T-helper 1 cell (primary cell): ENCODE results near the gene PPP6R2.
"Not testable (repeated sequence)": the region's sequence is repeated elsewhere in the genome, so short reads cannot be mapped to it uniquely, and the experiment has no call there.

ENCODE experiments used
- DNase-seq, 5 donors: peaks; one replicate each; pipeline ENCODE4 v3.0.0-alpha.2; 2012 to 2020

Gene PPP6R2

DNA sequence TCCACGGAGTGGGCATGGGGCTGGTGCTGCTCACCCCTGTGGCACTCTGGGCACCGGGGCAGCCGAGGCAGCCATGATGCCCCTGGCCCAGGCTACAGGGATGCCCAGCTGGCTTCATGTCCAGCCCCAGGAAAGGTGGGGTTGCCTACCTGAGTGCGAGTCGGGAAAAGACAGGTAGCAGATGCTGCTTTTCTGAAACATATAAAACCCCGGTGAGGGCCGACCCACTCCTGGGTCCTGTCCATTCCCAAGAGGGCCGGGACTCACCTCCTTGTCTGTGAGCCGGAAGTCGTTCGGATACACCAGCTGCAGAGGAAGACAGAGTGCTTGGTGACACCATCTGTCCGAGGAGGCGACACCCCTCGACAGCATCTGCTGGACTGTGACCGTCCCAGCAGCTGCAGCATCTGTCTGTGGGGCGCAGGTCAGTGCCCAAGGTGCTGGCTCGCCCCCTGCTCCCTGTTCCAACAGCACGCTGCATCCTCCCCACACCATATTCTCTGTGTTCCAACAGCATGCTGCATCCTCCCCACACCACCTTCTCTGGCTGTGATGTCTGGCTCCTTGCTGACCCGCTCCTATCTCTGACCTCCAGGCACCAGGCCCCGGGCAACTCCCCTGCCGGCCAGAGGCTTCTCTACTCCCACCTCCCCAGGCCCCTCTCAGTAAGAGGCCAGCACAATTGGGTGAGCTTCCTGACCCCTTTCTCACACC is 24.3 kb upstream of the PPP6R2 start:
- no peak for DNase-seq

DNA sequence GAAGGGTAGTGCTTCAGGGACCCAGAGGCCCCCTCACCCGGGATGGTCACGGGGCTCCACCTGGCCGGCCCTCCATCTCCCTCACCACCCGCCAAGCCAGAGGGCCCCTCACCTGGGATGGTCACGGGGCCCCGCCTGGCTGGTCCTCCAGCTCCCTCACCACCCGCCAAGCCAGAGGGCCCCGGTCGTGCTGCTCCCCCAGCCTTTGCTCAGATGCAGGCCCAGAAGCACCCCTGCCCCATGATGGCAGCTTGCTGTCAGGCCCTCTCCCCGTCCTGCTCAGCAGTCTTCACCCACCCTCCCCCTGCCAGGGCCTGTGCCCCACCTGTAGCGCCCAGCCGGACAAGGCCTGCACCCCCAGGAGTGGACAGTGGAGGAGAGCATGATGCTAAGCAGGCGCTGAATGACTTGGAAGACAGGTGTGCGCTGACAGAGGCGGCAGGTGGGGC is 23.6 kb upstream of the PPP6R2 start:
- no peak for DNase-seq

DNA sequence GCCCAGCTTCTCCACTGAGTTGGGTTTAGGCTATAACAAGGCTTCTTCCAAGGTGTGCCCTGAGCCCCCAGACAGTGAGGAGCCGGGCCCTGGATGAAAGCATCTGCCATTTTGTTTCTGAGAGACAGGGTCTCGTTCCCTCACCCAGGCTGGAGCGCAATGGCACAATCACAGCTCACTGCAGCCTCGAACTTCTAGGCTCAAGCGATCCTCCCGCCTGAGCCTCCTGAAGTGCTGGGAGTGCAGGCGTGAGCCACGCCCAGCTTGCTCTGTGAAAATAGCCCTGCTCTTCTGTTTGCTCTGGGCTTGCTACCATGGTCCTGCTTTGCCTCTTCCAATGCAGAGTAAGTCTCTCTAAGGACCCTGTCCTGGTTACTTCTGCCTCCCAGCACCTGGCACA is 23.0 kb upstream of the PPP6R2 start:
- no peak for DNase-seq

- DNase-seq = no peak
Measured at GRCh38 chr22:50320671-50321325, 22.3 kb upstream of the PPP6R2 start.

DNA sequence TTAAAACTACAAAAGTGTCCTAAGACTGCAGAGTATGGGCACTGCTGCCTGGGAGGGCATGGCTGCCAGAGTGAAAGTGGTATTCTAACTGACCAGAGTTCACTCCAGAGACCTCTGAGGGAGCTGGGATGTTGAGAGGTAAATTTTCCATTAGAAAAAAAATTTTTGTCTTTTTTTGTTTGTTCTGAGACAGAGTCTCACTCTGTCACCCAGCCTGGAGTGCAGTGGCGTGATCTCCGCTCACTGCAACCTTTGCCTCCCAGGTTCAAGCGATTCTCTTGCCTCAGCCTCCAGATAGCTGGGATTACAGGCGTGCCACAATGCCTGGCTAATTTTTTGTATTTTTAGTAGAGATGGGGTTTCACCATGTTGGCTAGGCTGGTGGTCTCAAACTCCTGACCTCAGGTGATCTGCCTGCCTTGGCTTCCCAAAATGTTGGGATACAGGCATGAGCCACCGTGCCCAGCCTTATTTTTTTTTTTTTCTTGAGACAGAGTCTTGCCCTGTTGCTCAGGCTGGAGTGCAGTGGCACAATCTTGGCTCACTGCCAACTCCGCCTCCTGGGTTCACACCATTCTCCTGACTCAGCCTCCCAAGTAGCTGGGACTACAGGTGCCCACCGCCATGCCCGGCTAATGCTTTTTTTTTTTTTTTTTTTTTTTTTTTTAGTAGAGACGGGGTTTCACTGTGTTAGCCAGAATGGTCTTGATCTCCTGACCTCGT is 20.6 kb upstream of the PPP6R2 start:
- not testable (repeated sequence) for DNase-seq

DNA sequence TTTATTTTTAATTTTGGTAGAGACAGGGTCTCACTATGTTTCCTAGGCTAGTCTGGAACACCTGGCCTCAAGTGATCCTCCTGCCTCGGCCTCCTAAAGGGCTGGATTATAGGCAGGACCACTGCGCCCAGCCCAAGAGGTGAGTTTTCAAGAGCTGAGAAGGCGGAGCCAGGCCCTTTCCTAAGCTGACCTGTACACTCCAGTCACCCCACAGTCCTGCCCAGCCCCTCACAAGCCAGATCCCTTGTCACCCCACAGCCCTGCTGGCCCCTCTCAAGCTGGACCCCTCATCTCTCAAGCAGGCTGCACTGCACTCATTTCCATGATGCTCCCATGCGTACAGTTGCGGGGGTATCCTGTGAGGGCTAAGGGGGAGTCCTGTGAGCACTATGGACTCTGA is 19.2 kb upstream of the PPP6R2 start:
- DNase-seq = no peak

GRCh38 chr22:50325444-50326224 is 17.5 kb upstream of the PPP6R2 start:
- DNase-seq = no peak

DNA sequence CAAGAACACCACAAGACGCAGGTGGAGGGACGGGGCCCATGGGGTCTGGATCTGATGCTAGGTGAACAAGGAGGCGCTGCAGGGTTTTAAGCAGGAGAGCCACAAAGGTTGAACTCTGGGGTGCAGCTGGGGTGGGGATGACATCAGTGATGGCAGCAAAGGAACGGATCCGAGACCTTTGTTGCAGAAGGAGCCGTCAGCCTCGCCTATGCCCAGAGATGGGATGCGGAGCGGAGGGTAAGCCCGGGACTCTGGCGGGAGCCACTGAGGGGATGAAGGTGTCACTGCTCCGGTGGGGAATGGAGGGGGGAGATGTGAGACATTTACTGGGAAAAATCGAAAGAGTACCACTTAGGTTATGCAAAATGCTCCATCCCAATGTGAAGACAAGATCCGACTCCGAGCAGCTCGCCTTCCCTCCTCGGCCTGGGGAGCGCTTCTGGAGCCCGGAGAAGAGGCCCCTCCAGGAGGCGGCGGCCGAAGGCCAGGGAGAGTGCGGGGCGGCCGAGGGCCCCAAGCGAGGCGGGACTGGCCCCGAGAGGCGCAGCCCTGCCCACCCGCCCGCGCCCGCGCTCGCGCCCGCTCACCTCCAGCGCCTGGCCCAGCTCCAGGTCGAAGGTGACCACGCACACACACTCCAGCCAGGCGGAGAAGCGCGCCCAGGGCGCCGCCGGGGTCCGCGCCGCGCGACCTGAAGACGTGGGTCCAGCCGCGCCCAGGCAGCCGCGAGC is 16.7 kb upstream of the PPP6R2 start:
- DNase-seq = no peak

DNA sequence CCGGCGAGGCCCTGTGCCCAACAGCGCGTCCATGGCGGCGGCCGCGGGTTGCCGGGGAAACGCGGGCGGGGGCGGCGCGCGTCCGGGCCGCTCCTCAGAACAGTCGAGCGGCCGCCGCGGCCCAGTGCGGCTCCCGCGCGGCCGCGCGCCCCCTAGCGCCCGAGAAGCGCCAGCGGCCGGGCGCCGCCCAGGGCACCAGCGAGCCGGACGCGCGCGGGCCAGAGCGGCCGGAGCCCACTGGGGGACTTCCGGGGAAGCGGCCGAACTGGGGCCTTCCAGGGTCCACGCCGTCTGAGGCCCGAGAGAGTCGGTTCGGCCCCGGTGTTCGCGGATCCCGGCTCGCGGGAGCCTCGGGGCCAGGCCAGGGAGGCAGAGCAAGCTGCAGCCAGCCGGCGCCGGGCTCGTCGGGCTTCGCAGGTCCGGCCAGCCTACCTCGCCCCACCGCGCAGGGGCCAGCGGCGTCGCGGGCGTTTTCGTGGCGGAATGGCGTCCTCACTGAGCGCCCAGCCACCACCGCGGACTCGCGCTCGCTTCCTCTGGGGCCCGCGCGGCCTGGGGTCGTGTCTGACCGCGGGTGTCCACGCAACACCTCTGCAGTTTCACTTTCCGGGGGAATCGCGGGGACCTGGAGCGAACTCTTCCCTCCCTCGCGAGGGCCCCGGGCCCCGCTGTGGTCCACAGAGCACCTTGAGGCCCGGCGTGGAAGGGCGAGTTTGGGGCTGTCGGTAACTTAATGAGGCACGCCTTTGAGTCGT is 16.0 kb upstream of the PPP6R2 start, which contains the start of gene DENND6B:
TSS of gene DENND6B (minus strand) at position 57 of the 755 bp plus-strand sequence. CDS start at position 33, 24 bp downstream.
- peak; percentile 47 to 70 (median 54) for DNase-seq

GRCh38 chr22:50327711-50328019 is 15.5 kb upstream of the PPP6R2 start:
- no peak for DNase-seq

DNA sequence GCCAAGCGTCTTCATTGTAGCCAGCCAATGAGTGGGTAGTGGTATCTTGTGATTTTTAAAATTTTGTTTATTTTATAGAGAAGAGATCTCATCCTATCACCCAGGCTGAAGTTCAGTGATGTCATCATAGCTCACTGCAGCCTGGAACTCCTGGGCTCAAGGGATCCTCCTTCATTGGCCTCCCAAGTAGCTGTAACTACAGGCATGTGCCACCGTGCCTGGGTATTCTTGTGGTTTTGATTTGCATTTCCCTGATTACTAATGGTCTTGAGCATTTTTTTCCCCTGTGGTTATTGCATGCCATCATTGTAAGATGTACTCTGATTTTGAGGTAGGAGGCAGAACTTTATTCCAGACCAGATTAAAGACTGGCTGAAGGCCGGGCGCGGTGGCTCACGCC is 13.9 kb upstream of the PPP6R2 start:
- no peak for DNase-seq

DNA sequence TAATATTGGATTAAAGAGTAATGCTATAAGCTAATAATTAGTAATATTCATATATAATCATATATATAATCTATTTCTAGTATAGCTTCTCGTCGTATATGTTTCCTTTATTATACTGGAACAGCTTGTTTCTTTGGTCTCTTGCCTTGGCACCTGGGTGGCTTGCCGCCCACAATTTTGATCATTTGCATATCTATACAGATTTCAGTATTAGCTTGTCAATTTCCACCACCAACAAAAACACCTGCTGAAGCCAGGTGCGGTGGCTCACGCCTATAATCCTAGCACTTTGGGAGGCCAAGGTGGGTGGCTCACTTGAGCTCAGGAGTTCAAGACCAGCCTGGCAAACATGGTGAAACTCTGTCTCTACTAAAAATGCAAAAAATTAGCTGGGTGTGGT is 8.7 kb upstream of the PPP6R2 start:
- DNase-seq = not testable (repeated sequence)

DNA sequence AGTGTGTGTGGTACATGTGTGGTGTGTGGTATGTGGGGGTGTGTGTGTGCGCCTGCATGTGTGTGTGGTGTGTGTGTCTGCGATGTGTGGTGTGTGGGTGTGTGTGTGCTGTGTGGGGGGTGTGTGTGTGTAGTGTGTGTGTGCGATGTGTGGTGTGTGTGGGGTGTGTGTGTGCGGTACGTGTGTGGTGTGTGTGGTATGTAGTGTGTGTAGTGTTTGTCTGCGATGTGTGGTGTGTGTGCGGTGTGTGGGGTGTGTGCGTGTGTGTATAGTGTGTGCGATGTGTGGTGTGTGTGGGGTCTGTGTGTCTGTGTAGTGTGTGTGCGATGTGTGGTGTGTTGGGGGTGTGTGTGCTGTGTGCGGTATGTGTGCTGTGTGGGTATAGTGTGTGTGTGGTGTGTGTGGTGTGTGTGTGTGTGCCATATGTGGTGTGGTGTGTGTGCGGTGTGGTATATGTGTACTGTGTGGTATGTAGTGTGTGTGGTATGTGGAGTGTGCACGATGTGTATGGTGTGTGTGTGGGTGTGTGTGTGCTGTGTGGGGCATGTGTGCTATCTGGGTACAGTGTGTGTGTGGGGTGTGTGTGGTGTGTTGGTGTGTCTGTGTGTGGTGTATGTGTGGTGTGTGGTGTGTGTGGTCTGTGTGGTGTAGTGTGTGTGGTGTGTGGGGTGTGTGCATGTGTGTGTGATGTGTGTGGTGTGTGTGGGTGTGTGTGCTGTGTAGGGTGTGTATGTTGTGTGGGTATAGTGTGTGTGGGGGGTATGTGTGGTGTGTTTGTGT is 5.7 kb upstream of the PPP6R2 start:
- no peak for DNase-seq

DNA sequence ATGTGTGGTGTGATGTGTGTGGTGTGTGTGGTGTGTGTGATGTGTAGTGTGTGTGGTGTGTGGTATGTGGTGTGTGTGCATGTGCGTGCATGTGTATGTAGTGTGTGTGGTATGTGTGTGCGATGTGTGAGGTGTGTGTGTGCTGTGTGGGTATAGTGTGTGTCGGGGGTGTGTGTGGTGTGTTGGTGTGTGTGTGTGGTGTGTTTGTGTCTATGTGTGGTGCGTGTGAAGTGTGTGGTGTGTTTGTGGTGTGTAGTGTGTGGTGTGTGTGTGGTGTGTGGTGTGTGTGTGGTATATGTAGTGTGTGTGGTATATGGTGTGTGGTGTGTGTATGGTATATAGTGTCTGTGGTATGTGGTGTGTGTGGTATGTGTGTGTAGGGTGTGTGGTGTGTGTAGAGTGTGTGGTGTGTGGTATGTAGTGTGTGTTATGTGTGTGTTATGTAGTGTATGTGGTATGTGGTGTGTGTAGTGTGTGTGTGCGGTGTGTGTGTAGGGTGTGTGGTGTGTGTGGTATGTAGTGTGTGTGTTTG is 5.0 kb upstream of the PPP6R2 start:
- DNase-seq = no peak

DNA sequence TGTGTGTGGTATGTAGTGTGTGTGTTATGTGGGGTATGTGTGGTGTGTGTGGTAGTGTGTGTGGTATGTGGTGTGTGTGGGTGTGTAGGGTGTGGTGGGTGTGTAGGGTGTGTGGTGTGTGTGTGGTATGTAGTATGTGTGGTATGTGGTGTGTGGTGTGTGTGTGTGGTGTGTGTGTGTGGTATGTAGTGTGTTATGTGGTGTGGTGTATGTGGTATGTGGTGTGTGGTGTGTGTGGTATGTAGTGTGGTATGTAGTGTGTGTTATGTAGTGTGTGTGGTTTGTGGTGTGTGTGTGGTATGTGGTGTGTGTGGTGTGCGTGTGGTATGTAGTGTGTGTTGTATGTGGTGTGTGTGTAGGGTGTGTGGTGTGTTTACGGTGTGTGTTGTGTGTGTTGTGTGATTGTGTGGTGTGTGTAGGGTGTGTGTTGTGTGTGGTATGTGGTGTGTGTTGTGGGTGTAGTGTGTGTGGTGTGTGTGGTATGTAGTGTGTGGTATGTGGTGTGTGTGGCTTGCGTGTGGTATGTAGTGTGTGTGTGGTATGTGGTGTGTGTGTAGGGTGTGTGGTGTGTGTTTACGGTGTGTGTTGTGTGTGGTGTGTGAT is 4.2 kb upstream of the PPP6R2 start:
- DNase-seq = no peak

DNA sequence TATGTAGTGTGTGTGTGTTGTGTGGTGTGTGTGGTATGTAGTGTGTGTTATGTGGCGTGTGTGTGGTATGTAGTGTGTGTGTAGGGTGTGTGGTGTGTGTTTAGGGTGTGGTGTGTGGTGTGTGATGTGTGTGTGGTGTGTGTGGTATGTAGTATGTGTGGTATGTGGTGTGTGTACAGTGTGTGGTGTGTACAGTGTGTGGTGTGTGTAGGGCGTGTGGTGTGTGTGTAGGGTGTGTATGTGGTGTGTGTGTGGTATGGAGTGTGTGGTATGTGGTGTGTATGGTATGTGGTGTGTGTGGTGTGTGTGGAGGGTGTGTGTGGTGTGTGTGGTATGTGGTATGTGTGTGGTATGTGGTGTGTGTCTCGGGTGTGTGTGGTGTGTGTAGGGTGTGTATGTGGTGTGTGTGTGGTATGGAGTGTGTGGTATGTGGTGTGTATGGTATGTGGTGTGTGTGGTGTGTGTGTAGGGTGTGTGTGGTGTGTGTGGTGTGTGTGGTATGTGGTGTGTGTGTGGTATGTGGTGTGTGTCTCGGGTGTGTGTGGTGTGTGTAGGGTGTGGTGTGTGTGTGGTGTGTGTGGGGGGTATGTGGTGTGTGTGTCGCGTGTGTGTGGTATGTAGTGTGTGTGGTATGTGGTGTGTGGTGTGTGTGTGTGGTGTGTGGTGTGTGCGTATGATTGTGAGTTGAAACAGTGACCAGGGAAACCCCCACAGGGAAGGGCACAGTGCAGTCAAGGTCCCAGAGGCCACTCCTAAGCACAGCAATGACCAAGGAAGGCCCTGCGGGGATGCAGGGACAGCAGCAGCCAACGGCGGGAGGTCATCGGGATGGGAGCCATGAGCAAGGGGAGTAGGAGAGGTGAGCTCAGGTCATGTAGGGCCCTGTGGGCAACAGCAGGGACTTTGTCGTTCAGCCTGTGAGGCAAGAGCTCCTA is 2.9 kb upstream of the PPP6R2 start:
- DNase-seq = peak in 1 of 5 donors; percentile 46

- peak; percentile 72 to 88 (median 84) for DNase-seq
Measured at GRCh38 chr22:50341977-50342650, 1.0 kb upstream of the PPP6R2 start.

- DNase-seq = no peak
Measured at GRCh38 chr22:50343541-50343935, 411 bp downstream of the PPP6R2 start.
